Smooth muscle cell (in vitro differentiated cells): Measurements from ENCODE around the gene PIEZO2. TPM values are rescaled to one million over a fixed set of nuclear protein-coding genes. Genes with fewer than 3 reads are reported as not detected.

ENCODE experiments used
- DNase-seq: peaks from one replicate; lab custom pipeline; 2025; ENCODE audit not compliant: unreplicated experiment; lab: John Stamatoyannopoulos, UW
- H2AFZ ChIP-seq: fragments of 200-600 bp; sonication (generic); 2 replicates; pipeline ENCODE4 v1.6.0; 2016; ENCODE audit warnings: antibody characterized with exemption, low read depth, mild to moderate bottlenecking
- H3F3A ChIP-seq: fragments of 200-600 bp; sonication (generic); 2 replicates; pipeline ENCODE4 v1.6.0; 2017; ENCODE audit warnings: antibody characterized with exemption, low read depth
- H3K27ac ChIP-seq: fragments of 200-600 bp; sonication (generic); 2 replicates; pipeline ENCODE4 v1.5.1; 2016; ENCODE audit warnings: low read depth, mild to moderate bottlenecking
- H3K27me3 ChIP-seq: fragments of 200-600 bp; sonication (generic); 2 replicates; pipeline ENCODE4 v1.6.1; 2016; ENCODE audit warnings: low read depth, mild to moderate bottlenecking
- H3K36me3 ChIP-seq: fragments of 200-600 bp; sonication (generic); 2 replicates; pipeline ENCODE4 v1.5.1; 2016; ENCODE audit warnings: low read depth
- H3K4me1 ChIP-seq: fragments of 200-600 bp; sonication (generic); 2 replicates; pipeline ENCODE4 v1.5.1; 2016; ENCODE audit warnings: low read depth
- H3K4me2 ChIP-seq: fragments of 200-600 bp; sonication (generic); 2 replicates; pipeline ENCODE4 v1.6.0; 2016; ENCODE audit warnings: mild to moderate bottlenecking
- H3K4me3 ChIP-seq: fragments of 200-600 bp; sonication (generic); 2 replicates; pipeline ENCODE4 v1.5.1; 2016; ENCODE audit warnings: mild to moderate bottlenecking
- H3K79me2 ChIP-seq: fragments of 200-600 bp; sonication (generic); 2 replicates; pipeline ENCODE4 v1.6.0; 2016; ENCODE audit warnings: low read depth, mild to moderate bottlenecking
- H3K9ac ChIP-seq: fragments of 200-600 bp; sonication (generic); 2 replicates; pipeline ENCODE4 v1.6.0; 2016; ENCODE audit warnings: low read depth
- H3K9me3 ChIP-seq: fragments of 200-600 bp; sonication (generic); replicated peaks from 2 replicates; pipeline ENCODE4 v1.5.1; 2016; ENCODE audit warnings: low read depth
- H4K20me1 ChIP-seq: fragments of 200-600 bp; sonication (generic); 2 replicates; pipeline ENCODE4 v1.6.0; 2016; ENCODE audit warnings: low read depth
- WGBS: methylation state at CpG from one replicate; pipeline ENCODE4 v1.1.7; 2016; ENCODE audit warnings: low lambda C conversion rate; 5-methylcytosine and 5-hydroxymethylcytosine counted together
- polyA plus RNA-seq: library from polyadenylated mRNA; unstranded; fragments of >200 nt; fragmentation: Nextera tagmentation; extraction: Ambion mirVana; gene quantifications from 2 replicates; pipeline ENCODE4 v1.2.1, GENCODE V29; 2016
- total RNA-seq: library from RNA; depleted of rRNA; stranded (reverse); fragments of >200 nt; gene quantifications from 2 replicates; pipeline ENCODE4 v1.2.3, GENCODE V29; 2014
- TF ChIP-seq, protein P1 (sequence below): fragments of 200-600 bp; sonication (generic); IDR thresholded peaks from 2 replicates; pipeline ENCODE4 v1.5.1; 2017; ENCODE audit warnings: borderline replicate concordance, mild to moderate bottlenecking, antibody characterized with exemption; ENCODE audit not compliant: insufficient read depth, poor library complexity, severe bottlenecking

PIEZO2 gene
- total and polyA plus RNA-seq, 2 experiments from 2014 or later = 1.3 to 4.7 TPM

GRCh38 chr18:10833656-10834055 lies 315.7 kb downstream of the PIEZO2 start:
- no peak for DNase-seq
- 86% methylated on average over 2 of the region's 2 CpGs for WGBS

DNA sequence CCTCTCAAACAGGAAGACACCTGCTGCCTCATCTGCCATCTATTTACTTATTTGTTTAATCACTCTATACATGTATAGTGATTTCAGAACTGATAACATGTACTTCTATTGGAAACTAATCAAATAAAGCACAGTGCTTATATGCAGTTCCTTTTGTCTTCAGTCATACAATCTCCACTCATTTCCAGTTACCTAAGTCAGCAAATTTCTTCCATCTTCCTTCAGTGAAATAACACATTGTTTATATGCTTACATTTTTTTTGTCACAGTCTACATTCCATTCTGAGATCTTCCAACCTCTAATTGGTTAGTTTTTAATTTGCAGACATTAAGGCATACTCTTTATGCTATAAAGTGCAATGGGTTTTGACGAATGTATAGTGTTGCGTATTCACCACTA lies 323.0 kb downstream of the PIEZO2 start:
- no peak overlapping the region for H3K9ac ChIP-seq
- H4K20me1 ChIP-seq = no peaks in the 10 kb centered on the region
- no peaks in the 10 kb centered on the region for H3K36me3 ChIP-seq
- 96% methylated on average over 2 of the region's 2 CpGs for WGBS
- H3K27me3 ChIP-seq = no peaks in the 10 kb centered on the region
- H3K4me3 ChIP-seq = no peak overlapping the region
- H3K4me1 ChIP-seq = no peaks in the 10 kb centered on the region
- H3K27ac ChIP-seq = no peak overlapping the region
- H3K9me3 ChIP-seq = no peaks in the 10 kb centered on the region
- TF ChIP-seq, protein P1, sequence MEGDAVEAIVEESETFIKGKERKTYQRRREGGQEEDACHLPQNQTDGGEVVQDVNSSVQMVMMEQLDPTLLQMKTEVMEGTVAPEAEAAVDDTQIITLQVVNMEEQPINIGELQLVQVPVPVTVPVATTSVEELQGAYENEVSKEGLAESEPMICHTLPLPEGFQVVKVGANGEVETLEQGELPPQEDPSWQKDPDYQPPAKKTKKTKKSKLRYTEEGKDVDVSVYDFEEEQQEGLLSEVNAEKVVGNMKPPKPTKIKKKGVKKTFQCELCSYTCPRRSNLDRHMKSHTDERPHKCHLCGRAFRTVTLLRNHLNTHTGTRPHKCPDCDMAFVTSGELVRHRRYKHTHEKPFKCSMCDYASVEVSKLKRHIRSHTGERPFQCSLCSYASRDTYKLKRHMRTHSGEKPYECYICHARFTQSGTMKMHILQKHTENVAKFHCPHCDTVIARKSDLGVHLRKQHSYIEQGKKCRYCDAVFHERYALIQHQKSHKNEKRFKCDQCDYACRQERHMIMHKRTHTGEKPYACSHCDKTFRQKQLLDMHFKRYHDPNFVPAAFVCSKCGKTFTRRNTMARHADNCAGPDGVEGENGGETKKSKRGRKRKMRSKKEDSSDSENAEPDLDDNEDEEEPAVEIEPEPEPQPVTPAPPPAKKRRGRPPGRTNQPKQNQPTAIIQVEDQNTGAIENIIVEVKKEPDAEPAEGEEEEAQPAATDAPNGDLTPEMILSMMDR = no peak
- no peak for DNase-seq
- H3K79me2 ChIP-seq = no peaks in the 10 kb centered on the region
- no peak overlapping the region for H3K4me2 ChIP-seq
- H2AFZ ChIP-seq = no peak overlapping the region
- no peaks in the 10 kb centered on the region for H3F3A ChIP-seq

More at GRCh38 chr18:10833656-10834055, 315.7 kb downstream of the PIEZO2 start:
- no peaks in the 10 kb centered on the region for H3K27me3 ChIP-seq
- H3K4me3 ChIP-seq = no peak overlapping the region
- H3K36me3 ChIP-seq = no peaks in the 10 kb centered on the region
- TF ChIP-seq, protein P1 = no peak
- no peak overlapping the region for H3K9ac ChIP-seq
- no peaks in the 10 kb centered on the region for H3K9me3 ChIP-seq
- no peaks in the 10 kb centered on the region for H3K79me2 ChIP-seq
- no peaks in the 10 kb centered on the region for H3F3A ChIP-seq
- no peak overlapping the region for H3K27ac ChIP-seq
- H4K20me1 ChIP-seq = no peaks in the 10 kb centered on the region
- no peaks in the 10 kb centered on the region for H3K4me1 ChIP-seq
- H2AFZ ChIP-seq = no peak overlapping the region
- no peak overlapping the region for H3K4me2 ChIP-seq

DNA sequence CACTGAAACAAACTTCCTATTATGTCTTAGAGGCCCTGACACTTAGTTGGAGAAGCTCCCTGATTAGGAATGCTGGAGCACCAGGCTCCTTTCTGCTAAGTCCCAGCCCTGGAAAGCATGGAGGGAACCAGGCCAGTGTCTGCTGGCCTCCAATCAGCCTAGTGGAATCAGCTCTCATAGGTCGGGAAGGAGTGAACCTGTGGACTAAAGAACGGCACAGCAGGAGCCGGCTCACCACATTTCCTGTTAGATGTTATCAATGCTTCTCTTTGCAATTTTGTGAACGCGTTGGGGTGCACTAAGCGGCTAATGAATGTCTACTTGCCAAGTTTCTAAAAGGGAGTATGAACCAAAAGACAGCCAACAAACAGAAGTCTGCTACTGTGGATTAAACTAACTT lies 326.9 kb downstream of the PIEZO2 start:
- Histone ChIP-seq H3K4me3 (no peak overlapping the region), H3K9ac (no peak overlapping the region), H3K79me2 (no peaks in the 10 kb centered on the region), H3K9me3 (peaks cover 9% of the 10 kb centered on the region), H3K4me2 (no peak overlapping the region), H4K20me1 (no peaks in the 10 kb centered on the region), H3K4me1 (no peaks in the 10 kb centered on the region), H3K27ac (no peak overlapping the region), H3K27me3 (no peaks in the 10 kb centered on the region), H3F3A (no peaks in the 10 kb centered on the region), H3K36me3 (no peaks in the 10 kb centered on the region), H2AFZ (no peak overlapping the region)
- WGBS = 19% methylated on average over 6 of the region's 6 CpGs
- no peak for DNase-seq
- TF ChIP-seq, protein P1 = no peak

DNA sequence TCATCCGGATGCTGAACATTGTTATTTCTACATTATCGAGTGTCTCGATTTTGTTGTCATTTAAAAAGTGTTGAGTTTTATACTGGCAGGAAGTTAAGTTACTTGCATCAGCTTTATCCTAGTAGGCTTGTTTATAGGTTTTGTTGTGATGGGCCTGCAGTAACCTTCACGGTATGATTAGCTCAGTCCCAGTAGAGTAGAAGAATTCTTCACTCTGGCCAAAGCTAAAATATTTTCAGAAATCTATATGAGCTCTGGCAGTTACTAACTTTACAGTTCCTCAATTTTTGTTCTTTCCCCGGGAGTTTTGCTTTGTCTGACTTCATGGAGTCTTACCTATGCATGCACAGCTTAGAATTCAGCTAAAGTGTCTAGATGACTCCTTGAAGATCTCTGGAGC lies 328.7 kb downstream of the PIEZO2 start:
- 96% methylated on average over 5 of the region's 5 CpGs for WGBS
- H3F3A ChIP-seq = no peaks in the 10 kb centered on the region
- H3K79me2 ChIP-seq = no peaks in the 10 kb centered on the region
- no peak overlapping the region for H3K4me3 ChIP-seq
- H3K27me3 ChIP-seq = no peaks in the 10 kb centered on the region
- no peaks in the 10 kb centered on the region for H3K36me3 ChIP-seq
- DNase-seq = no peak
- H3K4me1 ChIP-seq = no peaks in the 10 kb centered on the region
- no peak overlapping the region for H2AFZ ChIP-seq
- no peak overlapping the region for H3K27ac ChIP-seq
- H3K9me3 ChIP-seq = peaks cover 9% of the 10 kb centered on the region
- H4K20me1 ChIP-seq = no peaks in the 10 kb centered on the region
- TF ChIP-seq, protein P1 = no peak
- H3K4me2 ChIP-seq = no peak overlapping the region
- no peak overlapping the region for H3K9ac ChIP-seq
